H9 (cell line): Measurements from ENCODE around the gene ORAI2. TPM values are rescaled to one million over a fixed set of nuclear protein-coding genes. Genes with fewer than 3 reads are reported as not detected.
A peak's percentile ranks its signal among the peaks of the same experiment; 100 is the strongest.

Source experiments
- DNase-seq: peaks from one replicate; pipeline ENCODE4 v3.0.0-alpha.2; 2017
- H2AFZ ChIP-seq: one replicate; pipeline ENCODE4 v1.6.1; 2013; ENCODE audit warnings: mild to moderate bottlenecking, low read length, control low read depth, moderate library complexity
- H2AK5ac ChIP-seq: 2 replicates; pipeline ENCODE4 v1.6.1; 2013; ENCODE audit warnings: low read length, control low read depth, mixed read lengths; ENCODE audit not compliant: insufficient read length
- H2BK120ac ChIP-seq: one replicate; pipeline ENCODE4 v1.6.1; 2013; ENCODE audit warnings: low read depth, mild to moderate bottlenecking, low read length, control low read depth, inconsistent platforms; ENCODE audit not compliant: poor library complexity, severe bottlenecking
- H2BK12ac ChIP-seq: 2 replicates; pipeline ENCODE4 v1.6.1; 2013; ENCODE audit warnings: low read length, control low read depth, mixed read lengths, low read depth; ENCODE audit not compliant: insufficient read length
- H2BK15ac ChIP-seq: 2 replicates; pipeline ENCODE4 v1.6.1; 2013; ENCODE audit warnings: low read depth, low read length, control low read depth
- H2BK20ac ChIP-seq: one replicate; pipeline ENCODE4 v1.6.1; 2013; ENCODE audit warnings: low read depth, mild to moderate bottlenecking, low read length, control low read depth, inconsistent platforms; ENCODE audit not compliant: poor library complexity, severe bottlenecking
- H2BK5ac ChIP-seq: 2 replicates; pipeline ENCODE4 v1.6.1; 2013; ENCODE audit warnings: low read length, control low read depth, mixed read lengths; ENCODE audit not compliant: insufficient read length
- H3K14ac ChIP-seq: 2 replicates; pipeline ENCODE4 v1.6.1; 2013; ENCODE audit warnings: low read length, control low read depth; ENCODE audit not compliant: insufficient read depth
- H3K18ac ChIP-seq: 2 replicates; pipeline ENCODE4 v1.6.1; 2013; ENCODE audit warnings: low read depth, mild to moderate bottlenecking, mixed read lengths, low read length, control low read depth; ENCODE audit not compliant: insufficient read length
- H3K23ac ChIP-seq: 2 replicates; pipeline ENCODE4 v1.6.1; 2013; ENCODE audit warnings: low read length, control low read depth, mixed read lengths, low read depth; ENCODE audit not compliant: insufficient read length
- H3K23me2 ChIP-seq: 2 replicates; pipeline ENCODE4 v1.6.1; 2013; ENCODE audit warnings: low read depth, mild to moderate bottlenecking, mixed read lengths, low read length, control low read depth; ENCODE audit not compliant: insufficient read length, poor library complexity, severe bottlenecking
- H3K27ac ChIP-seq: 2 replicates; pipeline ENCODE4 v1.5.1; 2013; ENCODE audit warnings: low read length, control low read depth, mixed read lengths, low read depth; ENCODE audit not compliant: insufficient read length
- H3K27me3 ChIP-seq: 2 replicates; pipeline ENCODE4 v1.6.1; 2013; ENCODE audit warnings: low read length, control low read depth, inconsistent platforms; ENCODE audit not compliant: insufficient read depth
- H3K4ac ChIP-seq: 2 replicates; pipeline ENCODE4 v1.6.1; 2013; ENCODE audit warnings: low read depth, mild to moderate bottlenecking, control low read depth, inconsistent platforms, low read length, moderate library complexity
- H3K4me1 ChIP-seq: 2 replicates; pipeline ENCODE4 v1.6.1; 2013; ENCODE audit warnings: low read length, control low read depth, inconsistent platforms; ENCODE audit not compliant: insufficient read depth
- H3K4me2 ChIP-seq: 2 replicates; pipeline ENCODE4 v1.6.1; 2013; ENCODE audit warnings: low read length, control low read depth, mixed read lengths; ENCODE audit not compliant: insufficient read length, insufficient read depth
- H3K56ac ChIP-seq: 2 replicates; pipeline ENCODE4 v1.6.1; 2013; ENCODE audit warnings: low read depth, mild to moderate bottlenecking, mixed read lengths, low read length, control low read depth; ENCODE audit not compliant: insufficient read length
- H3K79me1 ChIP-seq: 2 replicates; pipeline ENCODE4 v1.6.1; 2013; ENCODE audit warnings: low read depth, mild to moderate bottlenecking, moderate library complexity, low read length, control low read depth, inconsistent platforms; ENCODE audit not compliant: insufficient read depth, poor library complexity, severe bottlenecking
- H3K79me2 ChIP-seq: 2 replicates; pipeline ENCODE4 v1.6.1; 2013; ENCODE audit warnings: low read length, control low read depth, inconsistent platforms; ENCODE audit not compliant: insufficient read depth
- H3K9ac ChIP-seq: 2 replicates; pipeline ENCODE4 v1.6.1; 2013; ENCODE audit warnings: low read length, control low read depth, mixed read lengths; ENCODE audit not compliant: insufficient read length; ENCODE audit errors: extremely low read depth
- H3K9me3 ChIP-seq: one replicate; pipeline ENCODE4 v1.6.1; 2013; ENCODE audit warnings: low read depth, low read length, inconsistent platforms; ENCODE audit not compliant: control insufficient read depth
- H3T11ph ChIP-seq: one replicate; pipeline ENCODE4 v1.6.1; 2013; ENCODE audit warnings: mild to moderate bottlenecking, low read length, control low read depth, inconsistent platforms
- H4K20me1 ChIP-seq: one replicate; pipeline ENCODE4 v1.6.1; 2013; ENCODE audit not compliant: control insufficient read depth, insufficient read length, insufficient read depth
- H4K5ac ChIP-seq: 2 replicates; pipeline ENCODE4 v1.6.1; 2013; ENCODE audit warnings: low read depth, mild to moderate bottlenecking, mixed read lengths, low read length, control low read depth; ENCODE audit not compliant: insufficient read length
- H4K8ac ChIP-seq: replicated peaks from 2 replicates; pipeline ENCODE4 v1.6.1; 2013; ENCODE audit warnings: low read length, control low read depth, mixed read lengths, low read depth; ENCODE audit not compliant: insufficient read length
- H4K91ac ChIP-seq: 2 replicates; pipeline ENCODE4 v1.6.1; 2013; ENCODE audit warnings: low read depth, mild to moderate bottlenecking, moderate library complexity, mixed read lengths, low read length, control low read depth; ENCODE audit not compliant: insufficient read length
- H3K27ac Mint-ChIP-seq, 3 experiments: 2 replicates in 2 of 3; 3 replicates in 1 of 3; pipeline ENCODE4 v1.8.0; 2020 to 2021; ENCODE audit warnings: mixed read lengths in 3 of 3, mild to moderate bottlenecking in 1 of 3, moderate library complexity in 1 of 3
- H3K27me3 Mint-ChIP-seq: 2 replicates; pipeline ENCODE4 v1.8.0; 2021; ENCODE audit warnings: low read depth, mild to moderate bottlenecking, moderate library complexity, mixed read lengths
- H3K36me3 Mint-ChIP-seq, 3 experiments: 2 replicates in 2 of 3; 3 replicates in 1 of 3; pipeline ENCODE4 v1.8.0; 2020 to 2021; ENCODE audit warnings: low read depth in 3 of 3, mixed read lengths in 3 of 3; ENCODE audit not compliant: insufficient read depth in 1 of 3
- H3K4me1 Mint-ChIP-seq, 2 experiments: 2 replicates each; pipeline ENCODE4 v1.8.0; 2020; ENCODE audit warnings: mixed read lengths in 2 of 2
- H3K4me3 Mint-ChIP-seq, 2 experiments: 2 replicates in 1 of 2; 3 replicates in 1 of 2; pipeline ENCODE4 v1.8.0; 2020 to 2021; ENCODE audit warnings: mild to moderate bottlenecking in 2 of 2, mixed read lengths in 2 of 2, moderate library complexity in 1 of 2
- H3K9me3 Mint-ChIP-seq, 2 experiments: 2 replicates in 1 of 2; 3 replicates in 1 of 2; pipeline ENCODE4 v1.8.0; 2020; ENCODE audit warnings: mild to moderate bottlenecking in 2 of 2, mixed read lengths in 2 of 2, moderate library complexity in 1 of 2
- CTCF ChIP-seq: fragments of 200-600 bp; sonication (generic); conservative IDR thresholded peaks from 3 replicates; pipeline ENCODE4 v1.8.0; 2021; ENCODE audit warnings: antibody characterized with exemption, mild to moderate bottlenecking
- WGBS: extraction: QIAGEN DNeasy Blood & Tissue Kit; methylation state at CpG from one replicate; pipeline ENCODE4 v1.1.7; 2013; ENCODE audit warnings: missing lambda C conversion rate, low lambda C conversion rate, mixed read lengths; ENCODE audit not compliant: insufficient read length; ENCODE audit errors: extremely low coverage; 5-methylcytosine and 5-hydroxymethylcytosine counted together
- total RNA-seq: library from RNA; stranded (reverse); gene quantifications from 2 replicates; pipeline ENCODE4 v1.2.1, GENCODE V29; 2021

The ORAI2 gene
- total RNA-seq, 1 experiment from 2014 or later: 26.6 TPM

DNA sequence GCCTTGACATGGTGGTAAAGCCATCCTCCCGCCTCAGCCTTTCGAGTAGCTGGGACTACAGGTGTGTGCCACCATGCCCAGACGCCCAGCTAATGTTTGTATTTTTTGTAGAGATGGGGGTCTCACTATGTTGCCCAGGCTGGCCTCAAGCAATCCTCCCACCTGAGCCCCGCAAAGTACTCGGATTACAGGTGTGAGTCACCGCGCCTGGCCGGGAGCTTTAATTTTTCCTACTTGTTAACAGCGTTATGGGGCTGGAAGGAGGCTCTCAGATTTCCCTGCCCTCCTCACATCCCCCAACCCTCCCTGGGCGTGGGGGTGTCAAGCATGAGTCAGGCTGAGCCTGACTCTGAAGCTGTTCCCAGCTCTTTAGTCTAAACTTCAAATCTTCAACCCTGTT is 23.0 kb downstream of the ORAI2 start:
- Histone ChIP-seq H3K27ac (no peak overlapping the region), H3K18ac (no peak overlapping the region), H3K14ac (no peak overlapping the region), H3T11ph (no peak overlapping the region), H3K4me2 (no peak overlapping the region), H3K79me1 (no peaks in the 10 kb centered on the region), H4K91ac (no peak overlapping the region), H3K56ac (no peak overlapping the region), H3K23ac (no peak overlapping the region), H2BK12ac (no peak overlapping the region), H3K4me1 (no peaks in the 10 kb centered on the region), H2BK5ac (no peak overlapping the region), H3K27me3 (no peaks in the 10 kb centered on the region), H2AK5ac (no peak overlapping the region), H4K20me1 (no peaks in the 10 kb centered on the region), H2BK15ac (no peak overlapping the region), H4K5ac (no peak overlapping the region), H2AFZ (no peak overlapping the region), H3K79me2 (no peaks in the 10 kb centered on the region), H3K9ac (no peak overlapping the region), H2BK120ac (no peak overlapping the region), H3K4ac (no peak overlapping the region), H4K8ac (no peak overlapping the region), H3K9me3 (no peaks in the 10 kb centered on the region), H2BK20ac (no peak overlapping the region), H3K23me2 (no peaks in the 10 kb centered on the region)
- Mint-ChIP-seq H3K36me3 (peaks cover 7 to 40% (median 39%) of the 10 kb centered on the region in 3 experiments; a peak in 6 of 7 replicates), H3K4me1 (peaks cover 4 to 7% of the 10 kb centered on the region in 2 experiments), H3K4me3 (no peak overlapping the region), H3K9me3 (no peaks in the 10 kb centered on the region), H3K27ac (peak overlapping the region in 1 of 3 experiments; percentile 68; a peak in 1 of 7 replicates), H3K27me3 (no peaks in the 10 kb centered on the region; the same call in 1 of the 2 replicates)
- DNase-seq: no peak
- TF ChIP-seq CTCF: no peak
- WGBS: no CpG with 5 or more reads among the region's 10 CpGs
